ENCODE data around the gene TEAD3.

Gene TEAD3

DNA sequence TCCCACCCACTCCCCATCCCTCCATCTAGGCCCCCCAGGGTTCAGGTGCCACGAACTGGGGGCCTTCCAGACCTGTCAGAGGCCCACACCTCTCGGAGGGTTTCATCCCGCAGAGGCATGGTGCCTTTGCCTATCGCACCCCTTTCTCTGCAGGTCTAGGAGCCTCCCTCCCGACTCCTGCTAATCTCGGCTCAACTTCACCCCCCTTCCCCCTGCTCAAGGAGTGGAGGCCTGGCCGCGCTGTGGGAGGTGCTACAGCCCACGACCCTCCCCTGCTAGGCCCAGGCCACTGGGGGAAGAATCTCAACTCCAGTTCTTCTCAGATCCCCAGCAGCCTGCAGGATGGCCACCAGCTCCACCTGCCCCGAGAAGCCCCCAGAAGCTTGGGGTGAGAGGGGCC lies 15.9 kb upstream of the TEAD3 start, which contains the start of gene TULP1:
Gene TULP1 (minus strand): TSS at position 157 of the 400 bp plus-strand sequence. CDS start 38 bp downstream, at position 119.
- no peak for DNase-seq (ENCODE audit: low read depth in 2 of 2)

DNA sequence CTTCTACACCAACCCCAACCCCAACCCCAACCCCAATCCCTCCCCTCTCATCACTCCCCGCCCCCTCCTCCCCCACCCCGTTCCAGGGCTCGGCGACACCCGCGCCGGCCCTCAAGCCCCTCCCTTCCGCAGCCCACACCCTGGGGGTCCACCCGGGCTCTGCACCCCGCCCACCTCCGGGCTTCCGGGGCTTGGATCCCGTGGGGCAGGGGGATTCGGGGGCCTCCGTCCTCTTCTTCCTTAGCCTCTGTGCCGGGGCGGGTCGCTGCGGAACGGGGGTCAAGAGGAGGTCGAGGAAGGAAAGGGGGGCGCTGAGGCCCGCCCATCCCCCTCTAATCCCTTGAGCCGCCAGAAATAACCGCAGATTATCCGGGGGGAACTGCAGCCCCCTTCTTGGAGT lies 15.1 kb upstream of the TEAD3 start:
- no peak for DNase-seq (ENCODE audit: low read depth in 2 of 2)

DNA sequence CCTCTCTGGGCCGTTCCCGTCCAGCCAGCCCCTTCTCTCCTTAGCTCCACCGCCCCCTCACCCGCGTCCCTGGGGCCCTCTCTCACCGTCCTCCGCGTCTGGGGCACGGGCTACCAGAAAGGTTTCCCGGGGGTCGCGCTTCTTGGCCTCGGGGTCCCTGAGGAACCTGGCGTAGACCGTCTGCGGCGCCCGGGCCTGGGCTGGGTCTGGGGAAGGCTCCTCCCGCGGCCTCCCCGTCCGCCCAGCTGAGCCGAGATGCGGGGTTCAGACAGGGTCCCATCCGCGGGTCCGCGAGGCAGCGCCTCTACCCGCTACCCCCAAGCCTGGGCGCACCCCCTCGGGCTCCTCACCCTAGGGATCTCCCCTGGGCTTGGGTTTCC lies 14.7 kb upstream of the TEAD3 start:
- DNase-seq (ENCODE audit: low read depth in 2 of 2) = no peak

DNA sequence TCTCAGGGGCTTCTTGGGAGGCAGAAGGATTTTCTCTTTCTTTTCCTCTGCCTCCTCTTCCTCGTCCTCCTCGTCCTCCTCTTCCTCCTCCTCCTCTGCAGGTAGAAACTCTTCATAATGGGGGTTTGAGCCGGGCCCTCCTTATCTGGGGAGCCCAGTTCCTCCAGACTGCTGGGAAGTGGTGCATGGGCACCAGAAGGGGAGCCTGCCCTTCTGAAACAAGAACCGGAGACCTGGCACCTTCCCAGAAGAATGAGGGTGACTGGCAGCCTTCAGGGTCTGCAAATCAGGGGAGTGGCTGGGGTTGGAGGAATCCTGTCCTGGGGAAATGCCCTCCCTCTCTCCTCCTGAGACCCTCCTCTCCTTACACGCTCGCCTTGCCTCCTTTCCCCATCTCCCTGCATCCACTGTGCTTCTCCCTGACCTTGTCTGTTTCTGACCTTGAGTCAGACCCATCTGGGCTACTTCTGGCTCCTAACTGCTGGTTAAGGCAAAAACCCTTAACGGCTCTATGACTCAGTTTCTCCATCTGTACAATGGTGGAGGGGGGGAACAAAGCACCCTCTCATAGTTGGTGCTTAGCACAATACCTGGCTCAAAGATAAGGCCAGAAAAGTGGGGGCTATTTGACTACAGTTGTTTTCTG lies 14.2 kb upstream of the TEAD3 start:
- DNase-seq (ENCODE audit: low read depth in 2 of 2) = no peak

DNA sequence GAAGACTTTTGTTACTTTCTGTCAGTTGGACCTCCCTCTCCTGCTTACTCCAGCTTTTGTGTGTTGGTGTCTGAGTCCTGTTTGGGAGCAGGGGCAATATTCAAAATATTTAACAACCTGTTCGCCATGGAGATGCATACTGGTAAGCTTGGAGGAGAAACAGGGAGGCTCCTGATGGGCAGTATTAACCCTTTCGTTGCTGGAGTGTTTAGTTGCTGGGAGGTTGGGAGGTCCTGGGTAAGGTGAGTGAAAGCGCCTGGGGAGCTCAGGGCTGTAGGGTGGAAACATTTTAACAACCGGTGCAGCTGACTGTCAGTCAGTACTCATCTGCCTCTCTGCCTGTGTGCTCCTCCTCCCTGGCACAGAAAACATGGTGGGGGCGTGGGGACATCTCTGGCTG lies 11.7 kb upstream of the TEAD3 start:
- no peak for DNase-seq (ENCODE audit: low read depth in 2 of 2)

DNA sequence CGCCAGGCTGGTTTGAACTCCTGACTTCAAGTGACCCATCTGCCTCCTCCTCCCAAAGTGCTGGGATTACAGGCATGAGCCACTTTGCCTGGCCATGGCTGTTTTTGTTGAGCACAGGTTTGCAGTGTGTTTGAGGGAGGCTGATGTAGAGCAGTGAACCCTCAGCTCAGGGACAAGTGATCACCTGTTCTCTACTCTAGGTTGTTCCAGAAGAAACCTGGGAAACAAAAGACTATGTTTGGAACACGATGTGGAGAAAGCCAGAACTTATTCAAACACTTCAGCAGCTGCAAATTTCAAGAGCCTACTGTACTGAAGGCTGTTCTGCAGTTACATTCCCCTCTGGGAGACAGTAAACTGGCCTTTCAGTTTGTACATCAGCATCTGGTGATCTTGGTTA lies 11.1 kb upstream of the TEAD3 start:
- DNase-seq (ENCODE audit: low read depth in 2 of 2) = no peak

DNA sequence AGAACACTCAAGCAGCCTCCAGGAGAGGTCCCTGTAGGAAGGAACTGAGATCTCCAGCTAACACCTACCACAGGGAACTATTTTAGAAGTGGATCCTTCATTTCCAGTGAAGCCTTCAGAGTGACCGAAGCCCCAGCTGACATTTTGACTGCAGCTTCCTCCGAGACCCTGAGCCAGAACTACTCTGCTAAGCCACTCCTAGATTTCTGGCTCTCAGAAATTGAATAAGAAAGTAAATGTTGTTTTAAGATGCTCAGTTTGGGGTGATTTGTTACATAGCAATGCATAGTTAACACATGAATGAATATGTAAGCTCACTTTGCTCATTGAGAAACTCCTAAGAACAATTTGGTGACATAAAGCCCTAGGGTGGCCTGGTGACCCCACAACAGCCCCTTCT lies 10.3 kb upstream of the TEAD3 start:
- DNase-seq (ENCODE audit: low read depth in 2 of 2) = no peak

DNA sequence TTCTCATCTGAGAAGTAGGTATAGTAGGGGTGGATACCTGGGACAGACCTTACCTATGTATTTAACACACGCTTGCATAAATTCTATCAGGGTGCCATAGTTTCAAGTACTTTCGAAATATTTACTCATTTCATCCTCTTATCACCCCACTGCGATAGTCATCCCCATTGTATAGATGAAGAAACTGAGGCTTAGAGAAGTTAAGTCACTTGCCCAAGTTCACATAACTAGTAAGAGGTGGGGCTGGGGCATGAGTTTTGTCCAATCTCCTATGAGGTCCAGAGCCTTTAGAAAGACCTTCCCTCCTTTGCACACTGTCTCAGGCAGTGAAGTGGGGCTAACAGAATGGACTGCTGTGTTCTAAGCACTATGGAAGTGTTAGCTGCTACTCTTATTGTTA lies 9.7 kb upstream of the TEAD3 start:
- DNase-seq (ENCODE audit: low read depth in 2 of 2) = no peak

DNA sequence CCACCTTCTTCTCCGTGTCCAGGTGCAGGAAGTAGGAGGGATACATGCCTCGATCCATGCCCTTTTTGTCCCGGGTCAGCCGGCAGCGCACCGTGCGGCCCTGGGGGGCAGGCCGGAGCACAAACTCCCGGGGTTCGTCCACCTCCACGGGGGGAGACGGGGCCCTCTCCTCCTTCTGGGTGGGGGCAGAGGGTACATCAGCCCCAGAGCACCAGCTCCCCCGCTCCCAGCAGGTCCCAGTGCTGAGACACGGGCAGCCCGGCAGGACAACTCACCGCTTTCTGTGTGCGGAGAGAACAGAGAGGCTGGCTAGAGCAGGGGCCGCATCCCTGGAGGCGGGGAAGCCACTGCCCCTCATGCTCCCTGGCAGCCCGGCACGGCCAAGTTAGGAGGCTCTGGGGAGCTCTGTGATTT lies 9.1 kb upstream of the TEAD3 start:
- DNase-seq (ENCODE audit: low read depth in 2 of 2) = no peak

DNA sequence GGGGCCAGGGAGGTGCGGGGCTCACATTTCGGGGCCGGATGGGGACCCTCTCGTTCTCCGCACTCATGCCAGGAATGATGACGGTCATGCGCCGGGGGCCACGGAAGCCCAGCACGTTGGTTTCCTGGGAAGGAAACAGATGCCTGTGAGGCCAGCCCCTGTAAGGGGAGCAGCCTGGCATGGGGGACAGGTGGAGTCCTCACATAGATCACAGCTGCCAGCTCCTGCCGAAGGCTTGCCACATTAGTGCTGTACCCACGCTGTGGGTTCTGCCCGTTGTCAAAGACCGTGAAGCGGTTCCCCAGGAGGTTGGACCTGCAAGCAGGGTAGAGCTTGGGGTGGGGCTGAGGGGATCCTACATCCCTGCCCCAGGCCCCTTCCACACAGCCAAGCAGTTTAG lies 6.7 kb upstream of the TEAD3 start:
- no peak for DNase-seq (ENCODE audit: low read depth in 2 of 2)

DNA sequence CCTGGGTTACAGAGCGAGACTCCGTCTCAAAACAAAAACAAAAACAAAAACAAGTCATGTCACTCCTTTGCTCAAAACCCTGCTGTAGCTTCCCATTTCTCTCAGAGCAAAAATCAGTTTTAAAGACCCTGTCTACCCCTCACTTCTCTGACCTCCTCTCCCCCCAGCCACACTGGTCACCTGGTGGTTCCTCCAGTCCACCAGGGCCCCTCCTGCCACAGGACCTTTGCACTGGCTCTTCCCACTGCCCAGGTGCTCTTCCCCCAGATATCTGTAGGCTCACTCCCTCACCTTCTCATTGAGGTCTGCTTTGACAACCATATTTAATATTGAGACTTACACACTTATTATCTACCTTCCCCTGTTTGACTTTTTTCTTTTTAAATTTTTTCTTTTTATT lies 4.9 kb upstream of the TEAD3 start:
- DNase-seq (ENCODE audit: low read depth in 2 of 2) = no peak

DNA sequence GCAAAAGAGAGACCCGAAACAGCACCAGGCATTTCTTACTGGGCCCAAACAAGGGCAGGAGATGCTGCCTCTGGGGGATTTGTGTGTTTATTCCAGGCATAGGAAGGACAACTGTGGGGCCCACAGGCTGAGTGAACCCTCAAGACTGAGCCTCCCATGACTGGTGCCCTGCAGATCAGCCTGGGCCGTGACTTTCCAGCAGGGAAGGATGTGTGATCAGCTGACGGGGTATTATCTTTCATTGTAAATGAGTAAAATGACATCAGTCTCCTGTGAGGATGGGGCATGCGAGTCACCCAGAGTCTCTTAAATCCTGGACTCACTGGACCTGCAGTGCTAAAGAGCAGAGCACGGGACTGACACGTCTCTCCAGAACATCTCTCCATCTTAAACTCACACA lies 3.9 kb upstream of the TEAD3 start:
- no peak for DNase-seq (ENCODE audit: low read depth in 2 of 2)

DNA sequence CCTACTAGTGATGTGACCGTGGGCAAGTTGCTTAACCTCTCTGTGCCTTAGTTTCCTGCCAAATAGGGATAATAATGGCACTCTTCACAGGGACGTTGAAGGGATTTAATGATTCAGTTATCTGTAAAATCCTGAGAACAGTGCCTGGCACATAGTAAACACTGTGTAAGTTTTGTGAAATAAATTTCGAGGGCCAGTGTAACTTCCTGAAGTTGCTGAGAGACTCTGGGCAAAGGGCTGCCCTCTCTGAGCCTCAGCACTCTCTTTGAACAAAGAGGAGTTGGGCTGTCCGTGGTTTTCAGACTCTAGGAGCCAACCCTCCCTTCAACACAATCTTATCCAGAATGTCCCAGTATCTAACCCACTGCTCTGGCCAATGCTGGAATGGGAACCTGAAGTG lies 2.5 kb upstream of the TEAD3 start:
- no peak for DNase-seq (ENCODE audit: low read depth in 2 of 2)

DNA sequence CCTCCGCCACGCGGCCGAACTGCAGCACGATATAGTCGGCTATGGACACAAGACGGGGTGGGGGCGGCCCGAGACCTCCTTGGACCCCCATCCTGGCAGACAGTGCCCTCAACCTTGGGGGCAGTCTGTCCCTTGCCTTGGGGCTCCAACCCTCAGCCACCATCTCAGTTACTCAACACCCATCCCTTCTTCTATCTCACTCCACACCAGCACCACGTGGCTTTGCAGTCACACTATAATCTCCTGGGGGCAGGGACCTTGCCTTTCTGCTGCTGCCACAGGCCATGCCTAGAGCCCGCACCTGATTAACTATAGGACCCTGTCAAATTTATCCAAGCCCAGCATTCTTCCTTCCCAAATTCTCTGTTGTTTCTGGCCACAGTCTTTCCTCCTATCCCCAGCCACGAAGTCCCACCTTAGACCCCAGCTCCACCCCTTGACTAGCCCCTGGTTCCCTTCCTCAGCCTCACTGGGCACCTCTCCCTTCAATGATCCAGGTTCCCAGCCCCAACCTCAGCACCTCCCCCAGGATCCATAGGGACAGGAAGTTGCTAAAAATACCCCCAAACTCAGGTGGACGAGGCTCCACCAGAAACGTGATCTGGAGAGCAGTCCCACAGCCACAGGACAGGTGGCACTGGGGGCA lies 1.7 kb upstream of the TEAD3 start:
- DNase-seq (ENCODE audit: low read depth in 2 of 2) = no peak

DNA sequence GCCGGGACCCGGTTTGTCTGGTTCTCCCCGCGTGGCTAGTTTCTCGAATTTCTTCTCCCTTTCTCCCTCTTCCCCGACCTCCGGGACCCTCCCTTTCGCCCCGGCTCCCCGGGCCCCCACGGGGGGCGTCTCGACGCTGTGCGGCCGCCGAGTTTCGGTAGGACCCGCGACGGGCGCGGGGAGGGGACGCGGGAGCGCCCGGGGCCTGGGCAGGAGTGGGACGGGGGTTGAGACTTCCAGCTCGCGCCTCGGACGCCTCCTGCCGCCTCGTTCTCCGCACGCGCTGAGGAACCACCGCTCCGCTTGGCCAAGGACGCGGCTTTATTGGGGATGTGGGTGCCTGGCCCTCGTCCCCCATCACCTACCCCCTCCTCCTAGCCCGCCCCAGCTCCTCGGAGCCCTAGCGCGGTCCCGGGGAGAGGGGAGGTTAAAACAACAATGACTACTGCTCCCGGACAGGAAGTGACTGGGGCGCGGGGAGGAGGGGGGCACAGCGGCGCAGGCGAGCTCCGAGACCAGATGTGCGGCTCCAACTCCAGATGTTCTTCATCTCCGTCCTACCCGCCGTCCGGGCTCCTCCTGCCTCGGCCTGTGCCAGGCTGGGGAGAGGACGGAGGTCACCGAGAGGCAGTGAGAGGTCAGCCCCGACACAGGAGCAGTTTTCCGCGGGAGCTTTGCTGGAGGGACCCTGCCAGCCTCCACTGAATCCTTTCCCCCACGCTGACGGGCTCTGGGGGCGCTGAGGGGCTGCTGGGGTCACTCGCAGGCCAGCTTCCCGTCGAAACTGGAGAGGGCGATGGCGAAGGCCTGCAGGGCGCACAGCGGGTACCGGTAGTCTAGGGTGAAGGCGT lies 917 bp upstream of the TEAD3 start:
- DNase-seq (ENCODE audit: low read depth in 2 of 2) = no peak

DNA sequence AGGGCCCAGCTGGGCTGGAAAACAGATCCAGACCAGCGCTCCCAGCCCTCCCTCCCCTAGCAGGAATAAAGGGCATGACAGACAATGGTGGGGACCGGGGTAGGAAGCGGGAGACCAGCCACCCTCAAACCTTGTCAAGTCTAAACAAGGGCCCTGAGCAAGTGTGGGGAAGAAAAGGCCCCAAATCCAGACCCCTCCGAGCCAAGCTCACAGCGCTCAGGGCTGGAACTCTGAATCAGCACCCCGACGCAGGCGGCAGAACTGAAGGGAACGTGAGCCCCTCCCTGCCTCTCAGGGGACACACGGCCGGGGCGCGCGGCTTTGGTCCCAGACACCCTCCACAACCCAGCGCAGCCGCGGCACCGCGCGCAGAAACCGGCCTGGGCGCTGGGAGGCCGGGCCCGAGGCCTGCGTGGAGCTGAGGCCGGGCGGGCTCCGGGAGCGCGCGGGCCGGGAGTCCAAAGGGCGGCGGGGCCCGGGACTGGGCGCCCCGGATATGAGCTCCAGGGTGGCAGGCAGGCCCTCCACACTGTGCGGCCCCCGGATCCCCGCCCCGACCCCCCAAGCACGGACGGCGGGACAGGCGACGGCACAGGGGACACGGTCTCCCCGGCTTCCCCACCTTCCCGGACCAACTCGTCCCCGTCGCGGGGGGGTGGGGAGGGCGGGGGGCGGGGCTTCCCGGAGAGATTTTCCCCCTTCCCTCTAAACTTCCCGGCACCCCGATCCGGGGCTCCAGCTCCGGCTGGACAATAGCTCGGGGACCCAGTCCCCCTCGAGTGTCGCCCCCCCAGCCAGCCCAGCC lies 641 bp downstream of the TEAD3 start:
- no peak for DNase-seq (ENCODE audit: low read depth in 2 of 2)

DNA sequence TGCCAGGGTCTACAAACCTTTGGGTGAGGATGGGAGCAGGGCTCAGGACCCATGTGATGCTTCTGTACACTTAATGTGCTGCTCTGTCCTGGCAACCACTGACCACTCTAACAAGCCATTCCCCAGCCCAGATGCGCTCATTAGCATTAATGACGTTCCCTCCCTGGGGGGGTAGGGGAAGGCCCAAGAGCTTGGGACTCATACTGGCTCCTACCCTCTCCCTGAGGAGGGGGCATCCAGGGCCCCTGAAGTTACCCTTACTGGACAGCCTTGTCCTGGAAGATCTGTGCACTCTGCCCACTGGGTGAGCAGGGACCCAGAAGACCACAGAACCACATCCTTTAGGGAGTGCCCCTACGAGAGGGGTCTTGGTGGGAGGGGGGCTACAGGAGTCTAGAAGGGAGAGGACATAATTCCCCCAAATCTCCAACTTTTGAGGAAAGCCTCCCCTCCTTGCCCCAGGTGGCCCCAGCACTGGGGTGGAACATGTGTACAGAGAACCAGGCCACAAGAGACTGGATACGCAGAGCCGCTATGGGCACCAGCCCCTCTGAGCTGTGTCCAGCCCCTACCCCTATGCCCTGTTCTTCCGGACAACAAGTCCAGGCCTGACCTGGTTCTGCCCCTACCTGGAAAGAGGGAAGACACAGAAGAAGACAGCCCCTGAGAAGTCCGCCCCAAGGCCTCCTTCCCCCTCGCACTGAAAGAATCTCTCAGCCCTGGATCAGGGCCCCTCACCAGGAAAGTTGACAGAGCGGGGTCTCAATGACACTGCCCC lies 1.4 kb downstream of the TEAD3 start:
- no peak for DNase-seq (ENCODE audit: low read depth in 2 of 2)

DNA sequence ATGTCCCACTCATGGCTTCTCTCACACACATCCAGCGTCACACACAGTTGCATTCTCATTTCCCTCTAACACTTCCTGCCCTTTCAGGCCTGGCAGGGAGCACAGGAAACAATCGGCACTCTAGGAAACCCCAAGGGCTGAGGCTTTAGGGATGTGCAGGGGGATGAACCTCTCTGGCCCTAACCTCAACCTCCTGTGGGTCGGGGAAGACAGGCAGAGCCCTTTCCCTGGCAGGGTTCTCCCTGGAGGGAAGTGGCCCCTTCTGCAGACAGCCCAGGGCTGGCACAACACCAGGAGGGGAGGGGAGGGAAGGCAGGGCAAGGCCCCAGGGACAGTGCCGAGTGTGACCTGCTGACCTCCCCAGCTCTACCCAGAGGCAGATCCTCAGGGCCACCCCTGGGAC lies 2.7 kb downstream of the TEAD3 start:
- DNase-seq (ENCODE audit: low read depth in 2 of 2) = no peak

DNA sequence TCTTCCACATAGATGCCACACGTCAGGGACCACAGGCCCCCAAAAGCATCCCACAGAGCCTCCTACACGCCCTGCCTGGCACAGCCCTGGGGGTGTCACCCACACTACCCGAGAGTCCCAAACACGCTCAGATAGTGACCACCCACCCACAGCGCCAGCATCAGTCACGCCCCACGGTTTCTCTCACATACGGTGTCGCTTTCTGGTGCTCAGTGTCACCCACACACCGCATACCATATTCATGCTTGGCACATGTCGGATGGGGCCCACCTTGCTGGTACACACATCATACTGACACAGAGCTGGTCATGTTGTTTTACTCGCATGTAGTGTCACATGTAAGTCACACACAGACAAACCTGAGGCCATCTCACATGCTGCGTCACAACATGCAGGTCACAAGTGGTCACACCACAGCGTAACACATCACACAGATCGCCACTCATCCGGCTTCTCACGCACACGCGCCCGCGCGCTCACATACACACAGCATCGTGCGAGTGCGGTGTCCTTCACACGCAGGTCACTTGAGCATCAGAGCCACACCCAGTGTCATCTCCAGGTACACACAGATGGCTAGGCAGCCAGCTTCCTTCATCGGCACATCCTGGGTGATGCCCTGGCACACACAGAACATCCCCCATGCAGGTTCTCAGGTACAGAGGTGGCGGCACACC lies 3.4 kb downstream of the TEAD3 start:
- no peak for DNase-seq (ENCODE audit: low read depth in 2 of 2)

DNA sequence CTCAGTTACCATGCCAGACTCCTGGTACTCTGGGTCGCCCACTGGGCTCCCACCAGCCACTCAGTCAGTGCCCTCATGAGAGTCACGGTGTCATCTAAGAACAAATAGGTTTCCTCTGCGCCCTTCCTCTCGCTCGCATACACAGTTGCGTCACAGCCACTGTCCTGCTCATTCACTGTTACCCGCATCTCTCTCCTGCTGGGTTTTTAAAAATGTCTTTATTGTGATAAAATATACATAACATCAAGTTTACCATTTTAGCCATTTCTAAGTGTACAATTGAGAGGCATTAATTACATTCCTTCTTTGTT lies 4.0 kb downstream of the TEAD3 start:
- no peak for DNase-seq (ENCODE audit: low read depth in 2 of 2)

Measured in stimulated activated CD8-positive, alpha-beta memory T cell treated with anti-CD3 and anti-CD28 coated beads, Interleukin-2, amount 100 ng/mL, for 48 hours (primary cell).